Kasumi-1 (cell line): Measurements from ENCODE around the gene ENTPD3.
A peak's percentile ranks its signal among the peaks of the same experiment; 100 is the strongest.
"Not testable (repeated sequence)": the region's sequence is repeated elsewhere in the genome, so short reads cannot be mapped to it uniquely, and the experiment has no call there.

Experiments
- DNase-seq, 2 experiments: peaks; one replicate each; lab custom pipeline; 2025; lab: John Stamatoyannopoulos, UW

ENTPD3 gene

GRCh38 chr3:40460481-40460880, 73.5 kb downstream of the ENTPD3 start:
- not testable (repeated sequence) for DNase-seq

GRCh38 chr3:40461161-40461560, 74.2 kb downstream of the ENTPD3 start:
- DNase-seq = no peak

GRCh38 chr3:40462838-40463237, 75.9 kb downstream of the ENTPD3 start:
- not testable (repeated sequence) for DNase-seq

- DNase-seq = no peak
Measured at GRCh38 chr3:40463579-40463978, 76.6 kb downstream of the ENTPD3 start.

GRCh38 chr3:40464339-40465110, 77.5 kb downstream of the ENTPD3 start:
- peak in 1 of 2 experiments; percentile 8 for DNase-seq

GRCh38 chr3:40465111-40465407, 78.1 kb downstream of the ENTPD3 start:
- no peak for DNase-seq

GRCh38 chr3:40465456-40465855, 78.5 kb downstream of the ENTPD3 start:
- DNase-seq = no peak

GRCh38 chr3:40468018-40468417, 81.0 kb downstream of the ENTPD3 start:
- DNase-seq = no peak

GRCh38 chr3:40470701-40471100, 83.7 kb downstream of the ENTPD3 start:
- DNase-seq = no peak

- peak; percentile 66 to 67 for DNase-seq
Measured at GRCh38 chr3:40476478-40477470, 89.8 kb downstream of the ENTPD3 start, which contains the start of gene ZNF619. TSS of gene ZNF619 (plus strand) at chr3:40477122. CDS start at chr3:40477980, 858 bp downstream.

- peak; percentile 26 to 36 for DNase-seq
Measured at GRCh38 chr3:40477666-40478065, 90.7 kb downstream of the ENTPD3 start.
